Suprapubic skin (tissue), 4 donors: ENCODE measurements around the gene PCBP3. TPM values are rescaled to one million over a fixed set of nuclear protein-coding genes. Genes with fewer than 3 reads are reported as not detected.
A peak's percentile ranks its signal among the peaks of the same experiment; 100 is the strongest.

Source experiments
- DNase-seq, 2 donors: peaks; one replicate each; pipeline ENCODE4 v3.0.0-alpha.2; 2019; ENCODE audit warnings: low spot score in 2 of 2
- H3K27ac ChIP-seq: fragments of 200-600 bp; sonication (generic); one replicate; pipeline ENCODE4 v1.5.1; 2019
- H3K27me3 ChIP-seq: fragments of 200-600 bp; sonication (generic); one replicate; pipeline ENCODE4 v1.5.1; 2019
- H3K36me3 ChIP-seq: fragments of 200-600 bp; sonication (generic); one replicate; pipeline ENCODE4 v1.5.1; 2019
- H3K4me1 ChIP-seq: fragments of 200-600 bp; sonication (generic); one replicate; pipeline ENCODE4 v1.5.1; 2019
- H3K4me3 ChIP-seq: fragments of 200-600 bp; sonication (generic); one replicate; pipeline ENCODE4 v1.5.1; 2019; ENCODE audit warnings: mild to moderate bottlenecking
- H3K9me3 ChIP-seq: fragments of 200-600 bp; sonication (generic); one replicate; pipeline ENCODE4 v1.5.1; 2019
- EP300 ChIP-seq: sonication (generic); formaldehyde crosslinking; IDR thresholded peaks from one replicate; pipeline ENCODE4 v1.6.1; 2017; ENCODE audit warnings: antibody characterized with exemption
- POLR2A ChIP-seq, 2 donors: fragments of 450-650 bp; IDR thresholded peaks; one replicate each; pipeline ENCODE4 v1.6.1; 2017; ENCODE audit warnings: antibody characterized with exemption in 2 of 2, mild to moderate bottlenecking in 2 of 2, moderate library complexity in 2 of 2
- POLR2AphosphoS5 ChIP-seq, 3 donors: sonication (generic); formaldehyde crosslinking; IDR thresholded peaks; one replicate each; pipeline ENCODE4 v1.6.1; 2017; ENCODE audit warnings: antibody characterized with exemption in 3 of 3
- WGBS: methylation state at CpG from one replicate; pipeline ENCODE4 v1.1.5; 2018; 5-methylcytosine and 5-hydroxymethylcytosine counted together
- total RNA-seq, 4 donors: library from RNA; depleted of rRNA; stranded (reverse); fragments of >200 nt; gene quantifications; one replicate each; pipeline ENCODE4 v1.1.0, GENCODE V29; 2016
- TF ChIP-seq, protein P1 (sequence below), 2 donors: fragments of 200-600 bp in 1 of 2; fragments of 450-650 bp in 1 of 2; sonication (generic) in 1 of 2; IDR thresholded peaks; one replicate each; pipeline ENCODE4 v1.5.1; 2016 to 2019; ENCODE audit warnings: antibody characterized with exemption in 2 of 2, mild to moderate bottlenecking in 1 of 2, moderate library complexity in 1 of 2

The PCBP3 gene
- total RNA-seq, 4 donors from 2014 or later: 0.97 to 7.3 (median 2.7) TPM

DNA sequence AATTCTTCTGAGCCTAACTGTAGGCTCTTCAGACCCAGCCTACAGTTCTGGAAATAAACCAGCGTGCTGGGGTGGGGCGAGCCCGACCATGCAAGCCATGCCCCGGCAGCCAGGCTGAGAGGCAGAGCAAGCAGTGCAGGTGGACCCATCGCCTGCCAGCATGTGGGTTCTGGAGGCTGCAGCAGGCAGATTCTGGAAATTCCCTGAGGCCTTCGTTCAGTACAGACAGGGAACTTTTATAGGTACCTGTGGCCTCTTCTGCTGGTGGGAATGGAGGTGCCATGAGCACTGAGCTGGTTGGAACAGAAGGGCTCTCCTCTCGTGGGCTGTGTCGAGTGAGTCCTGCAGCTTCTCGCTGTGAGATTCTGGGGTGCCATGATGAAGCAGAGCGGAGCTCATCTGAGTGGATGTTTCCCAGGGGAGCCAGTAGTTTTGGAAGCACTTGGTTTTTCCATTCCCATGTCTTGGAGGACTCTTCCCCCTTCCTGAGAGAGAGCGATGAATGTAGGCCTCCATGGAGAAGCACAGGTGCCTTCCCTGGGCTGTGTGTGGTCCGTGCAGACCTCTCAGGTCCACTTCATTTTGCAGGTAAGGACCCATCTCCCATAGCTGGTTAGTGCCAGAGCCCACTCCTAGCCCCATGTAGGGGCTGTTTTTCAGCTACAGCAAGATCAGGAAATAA lies 94.1 kb downstream of the PCBP3 start:
- H3K4me1 ChIP-seq: peaks cover 7% of the 10 kb centered on the region
- no peak overlapping the region for H3K4me3 ChIP-seq
- no peak for DNase-seq
- no peak overlapping the region for H3K27ac ChIP-seq
- no peaks in the 10 kb centered on the region for H3K9me3 ChIP-seq
- H3K36me3 ChIP-seq: no peaks in the 10 kb centered on the region
- 82% methylated on average over 6 of the region's 12 CpGs for WGBS
- H3K27me3 ChIP-seq: peaks cover 5% of the 10 kb centered on the region
- no peak for TF ChIP-seq POLR2A (IDR thresholded peaks at IDR 0.05)
- TF ChIP-seq EP300: no peak

DNA sequence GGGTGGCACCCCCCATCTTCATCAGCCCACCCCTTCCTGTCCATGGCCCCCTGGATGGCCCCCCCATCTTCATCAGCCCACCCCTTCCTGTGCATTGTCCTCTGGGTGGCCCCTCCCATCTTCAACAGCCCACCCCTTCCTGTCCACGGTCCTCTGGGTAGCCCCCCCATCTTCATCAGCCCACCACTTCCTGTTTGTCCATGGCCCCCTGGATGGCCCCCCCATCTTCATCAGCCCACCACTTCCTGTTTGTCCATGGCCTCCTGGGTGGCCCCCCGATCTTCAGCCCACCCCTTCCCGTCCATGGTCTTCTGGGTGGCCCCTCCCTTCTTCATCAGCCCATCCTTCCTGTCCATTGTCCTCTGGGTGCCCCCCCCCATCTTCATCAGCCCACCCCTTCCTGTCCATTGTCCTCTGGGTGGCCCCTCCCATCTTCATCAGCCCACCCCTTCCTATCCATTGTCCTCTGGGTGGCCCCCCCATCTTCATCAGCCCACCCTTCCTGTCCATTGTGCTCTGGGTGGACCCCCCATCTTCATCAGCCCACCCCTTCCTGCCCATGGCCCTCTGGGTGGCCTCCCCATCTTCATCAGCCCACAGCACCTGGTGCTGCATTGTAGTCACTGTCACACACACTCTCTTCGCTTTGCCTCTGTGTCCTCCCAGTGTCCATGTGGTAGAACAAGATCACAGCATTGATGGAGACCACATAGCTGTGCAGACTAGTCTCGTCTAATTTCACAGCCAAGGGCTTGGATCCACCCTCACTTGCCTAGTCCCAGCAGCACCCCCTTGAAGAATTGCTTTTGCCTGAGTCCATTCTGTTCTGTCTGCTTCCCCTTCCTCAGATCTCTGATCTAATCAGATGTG lies 95.9 kb downstream of the PCBP3 start:
- no peak for DNase-seq
- H3K27ac ChIP-seq: no peak overlapping the region
- H3K36me3 ChIP-seq: no peaks in the 10 kb centered on the region
- H3K4me1 ChIP-seq: peaks cover 7% of the 10 kb centered on the region
- H3K9me3 ChIP-seq: no peaks in the 10 kb centered on the region
- TF ChIP-seq, protein P1, sequence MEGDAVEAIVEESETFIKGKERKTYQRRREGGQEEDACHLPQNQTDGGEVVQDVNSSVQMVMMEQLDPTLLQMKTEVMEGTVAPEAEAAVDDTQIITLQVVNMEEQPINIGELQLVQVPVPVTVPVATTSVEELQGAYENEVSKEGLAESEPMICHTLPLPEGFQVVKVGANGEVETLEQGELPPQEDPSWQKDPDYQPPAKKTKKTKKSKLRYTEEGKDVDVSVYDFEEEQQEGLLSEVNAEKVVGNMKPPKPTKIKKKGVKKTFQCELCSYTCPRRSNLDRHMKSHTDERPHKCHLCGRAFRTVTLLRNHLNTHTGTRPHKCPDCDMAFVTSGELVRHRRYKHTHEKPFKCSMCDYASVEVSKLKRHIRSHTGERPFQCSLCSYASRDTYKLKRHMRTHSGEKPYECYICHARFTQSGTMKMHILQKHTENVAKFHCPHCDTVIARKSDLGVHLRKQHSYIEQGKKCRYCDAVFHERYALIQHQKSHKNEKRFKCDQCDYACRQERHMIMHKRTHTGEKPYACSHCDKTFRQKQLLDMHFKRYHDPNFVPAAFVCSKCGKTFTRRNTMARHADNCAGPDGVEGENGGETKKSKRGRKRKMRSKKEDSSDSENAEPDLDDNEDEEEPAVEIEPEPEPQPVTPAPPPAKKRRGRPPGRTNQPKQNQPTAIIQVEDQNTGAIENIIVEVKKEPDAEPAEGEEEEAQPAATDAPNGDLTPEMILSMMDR (IDR thresholded peaks at IDR 0.05): no peak
- H3K4me3 ChIP-seq: no peak overlapping the region
- H3K27me3 ChIP-seq: peaks cover 4% of the 10 kb centered on the region
- WGBS: 81% methylated on average over 4 of the region's 5 CpGs

DNA sequence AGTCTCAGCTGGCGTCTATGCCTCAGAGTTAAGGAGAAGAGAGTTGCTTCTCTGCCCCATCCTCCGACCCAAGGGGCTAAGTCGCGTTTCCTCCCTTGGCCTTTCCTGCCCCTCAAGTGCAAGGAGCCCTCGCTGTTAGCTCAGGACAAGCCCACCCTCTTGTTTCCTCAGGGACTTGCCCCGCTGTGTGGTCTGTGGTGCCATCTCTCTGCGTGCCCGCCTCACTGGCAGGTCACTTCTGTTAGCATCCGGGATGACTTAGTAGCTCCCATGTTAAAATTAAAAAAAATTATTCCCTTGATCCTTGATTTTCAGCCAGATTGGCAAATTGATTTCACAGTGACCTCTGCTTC lies 96.5 kb downstream of the PCBP3 start:
- no peak for DNase-seq
- WGBS: 82% methylated on average over 9 of the region's 9 CpGs
- H3K36me3 ChIP-seq: no peaks in the 10 kb centered on the region

DNA sequence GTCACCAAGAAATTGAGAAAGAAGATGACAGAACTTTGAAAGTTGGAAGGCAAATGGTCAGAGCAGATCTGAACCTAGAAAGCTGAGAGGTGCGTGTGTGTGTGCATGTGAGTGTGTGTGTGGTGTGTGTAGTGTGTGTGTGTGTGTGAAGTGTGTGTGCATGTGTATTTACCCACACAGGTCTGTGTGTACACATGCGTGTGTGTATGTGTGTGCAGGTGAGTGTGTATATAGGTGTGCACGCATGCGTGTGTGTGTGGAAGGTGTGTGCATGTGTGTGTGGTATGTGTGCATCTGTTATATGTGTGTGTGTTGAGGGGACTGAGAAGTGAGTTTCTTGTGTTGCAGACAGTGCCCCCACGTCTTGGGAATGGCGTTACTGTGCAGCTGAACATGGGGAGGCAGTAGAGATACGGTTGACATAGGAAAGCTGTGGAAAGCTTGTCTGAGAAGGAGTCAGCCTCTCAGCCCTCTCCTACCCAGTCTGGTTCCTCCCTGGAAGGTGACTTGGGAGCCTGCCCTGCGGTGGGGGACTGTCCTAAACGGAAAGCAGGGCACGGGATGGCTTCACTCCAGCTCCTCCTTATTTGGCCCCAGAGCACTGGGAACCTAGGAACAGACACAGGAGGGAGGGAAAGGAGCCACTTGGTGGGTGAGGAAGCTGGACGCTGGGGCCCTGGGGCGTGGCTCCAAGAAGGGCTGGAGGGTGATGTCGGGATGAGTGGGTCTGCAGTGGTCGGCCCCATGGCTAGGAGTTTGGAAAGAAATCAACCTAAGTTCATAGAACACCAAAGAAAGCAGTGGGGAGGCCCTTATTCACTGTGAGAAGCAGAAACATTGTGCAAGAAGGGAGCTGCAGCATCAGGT lies 97.2 kb downstream of the PCBP3 start:
- H3K27ac ChIP-seq: no peak overlapping the region
- peaks cover 7% of the 10 kb centered on the region for H3K4me1 ChIP-seq
- peak in 1 of 2 donors; percentile 36 for DNase-seq
- no peaks in the 10 kb centered on the region for H3K36me3 ChIP-seq
- 66% methylated on average over 14 of the region's 14 CpGs for WGBS
- TF ChIP-seq EP300 (no peak), POLR2AphosphoS5 (IDR thresholded peaks at IDR 0.05) (no peak), POLR2A (IDR thresholded peaks at IDR 0.05) (no peak)
- TF ChIP-seq, protein P1 (IDR thresholded peaks at IDR 0.05): no peak
- no peaks in the 10 kb centered on the region for H3K27me3 ChIP-seq
- H3K9me3 ChIP-seq: no peaks in the 10 kb centered on the region
- H3K4me3 ChIP-seq: no peak overlapping the region

More for the DNA sequence above, 96.5 kb downstream of the PCBP3 start:
- TF ChIP-seq POLR2A (IDR thresholded peaks at IDR 0.05) (no peak), POLR2AphosphoS5 (IDR thresholded peaks at IDR 0.05) (no peak), EP300 (no peak)
- TF ChIP-seq, protein P1 (IDR thresholded peaks at IDR 0.05): no peak
- Histone ChIP-seq H3K27me3 (no peaks in the 10 kb centered on the region), H3K4me3 (no peak overlapping the region), H3K9me3 (no peaks in the 10 kb centered on the region), H3K27ac (no peak overlapping the region), H3K4me1 (peaks cover 7% of the 10 kb centered on the region)

DNA sequence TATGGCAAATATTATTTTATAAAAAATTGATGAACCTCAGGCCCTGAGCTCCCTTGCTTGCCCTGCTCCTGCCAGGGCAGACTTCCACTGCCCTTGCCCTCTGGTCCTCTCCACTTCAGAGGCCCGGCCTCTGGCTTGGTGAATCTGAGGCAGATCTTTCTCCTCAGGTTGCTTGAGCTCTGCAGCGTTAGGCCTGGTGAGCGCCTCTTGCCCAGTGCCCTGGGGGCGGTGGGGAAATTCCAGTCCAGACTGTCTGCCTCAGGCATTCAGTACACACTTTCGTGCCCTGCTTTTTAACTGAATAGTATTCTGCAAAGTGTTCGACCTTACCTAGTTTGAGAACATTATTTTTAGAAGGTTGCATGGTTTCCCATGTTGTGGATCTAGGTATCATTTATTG lies 98.2 kb downstream of the PCBP3 start:
- peaks cover 7% of the 10 kb centered on the region for H3K4me1 ChIP-seq
- 57% methylated on average over 6 of the region's 6 CpGs for WGBS
- TF ChIP-seq EP300 (no peak), POLR2A (IDR thresholded peaks at IDR 0.05) (no peak), POLR2AphosphoS5 (IDR thresholded peaks at IDR 0.05) (no peak)
- TF ChIP-seq, protein P1 (IDR thresholded peaks at IDR 0.05): no peak
- no peaks in the 10 kb centered on the region for H3K36me3 ChIP-seq
- no peak for DNase-seq
- H3K27ac ChIP-seq: no peak overlapping the region
- no peaks in the 10 kb centered on the region for H3K9me3 ChIP-seq
- H3K27me3 ChIP-seq: no peaks in the 10 kb centered on the region
- no peak overlapping the region for H3K4me3 ChIP-seq
